K562 (cell line): Measurements from ENCODE around the gene NAE1.

Experiments used
- SP2 ChIP-seq: IDR thresholded peaks from 2 replicates; pipeline ENCODE4 v1.6.1; 2011; ENCODE audit warnings: mild to moderate bottlenecking, low read depth, low read length, moderate library complexity; ENCODE audit not compliant: poor library complexity, severe bottlenecking; ENCODE audit errors: extremely low read depth
- ZFP1 ChIP-seq: fragments of 450-650 bp; formaldehyde crosslinking; IDR thresholded peaks from 2 replicates; pipeline ENCODE4 v1.4.0; 2020; ENCODE audit warnings: mild to moderate bottlenecking, mixed read lengths
- TF ChIP-seq, protein P1 (sequence below): fragments of 450-650 bp; IDR thresholded peaks from 2 replicates; pipeline ENCODE4 v1.6.1; 2016; ENCODE audit warnings: low read depth
- TF ChIP-seq, protein P2 (sequence below), 3 experiments: IDR thresholded peaks in 2 of 3; conservative IDR thresholded peaks in 1 of 3; 2 replicates each; pipeline ENCODE4 v1.5.1; 2011 to 2012; ENCODE audit warnings: low read length in 3 of 3, mild to moderate bottlenecking in 3 of 3, control low read depth in 2 of 3, improper control_type of control experiment in 1 of 3, inconsistent platforms in 1 of 3, low read depth in 1 of 3, mixed read lengths in 1 of 3, moderate library complexity in 1 of 3; ENCODE audit not compliant: insufficient read depth in 2 of 3
- TF ChIP-seq, protein P3 (sequence below): fragments of 250-450 bp; sonication (Bioruptor Pico); IDR thresholded peaks from 2 replicates; pipeline ENCODE4 v1.6.1; 2021; ENCODE audit warnings: mild to moderate bottlenecking

- TF ChIP-seq SP2 = no peak
- TF ChIP-seq, protein P1, sequence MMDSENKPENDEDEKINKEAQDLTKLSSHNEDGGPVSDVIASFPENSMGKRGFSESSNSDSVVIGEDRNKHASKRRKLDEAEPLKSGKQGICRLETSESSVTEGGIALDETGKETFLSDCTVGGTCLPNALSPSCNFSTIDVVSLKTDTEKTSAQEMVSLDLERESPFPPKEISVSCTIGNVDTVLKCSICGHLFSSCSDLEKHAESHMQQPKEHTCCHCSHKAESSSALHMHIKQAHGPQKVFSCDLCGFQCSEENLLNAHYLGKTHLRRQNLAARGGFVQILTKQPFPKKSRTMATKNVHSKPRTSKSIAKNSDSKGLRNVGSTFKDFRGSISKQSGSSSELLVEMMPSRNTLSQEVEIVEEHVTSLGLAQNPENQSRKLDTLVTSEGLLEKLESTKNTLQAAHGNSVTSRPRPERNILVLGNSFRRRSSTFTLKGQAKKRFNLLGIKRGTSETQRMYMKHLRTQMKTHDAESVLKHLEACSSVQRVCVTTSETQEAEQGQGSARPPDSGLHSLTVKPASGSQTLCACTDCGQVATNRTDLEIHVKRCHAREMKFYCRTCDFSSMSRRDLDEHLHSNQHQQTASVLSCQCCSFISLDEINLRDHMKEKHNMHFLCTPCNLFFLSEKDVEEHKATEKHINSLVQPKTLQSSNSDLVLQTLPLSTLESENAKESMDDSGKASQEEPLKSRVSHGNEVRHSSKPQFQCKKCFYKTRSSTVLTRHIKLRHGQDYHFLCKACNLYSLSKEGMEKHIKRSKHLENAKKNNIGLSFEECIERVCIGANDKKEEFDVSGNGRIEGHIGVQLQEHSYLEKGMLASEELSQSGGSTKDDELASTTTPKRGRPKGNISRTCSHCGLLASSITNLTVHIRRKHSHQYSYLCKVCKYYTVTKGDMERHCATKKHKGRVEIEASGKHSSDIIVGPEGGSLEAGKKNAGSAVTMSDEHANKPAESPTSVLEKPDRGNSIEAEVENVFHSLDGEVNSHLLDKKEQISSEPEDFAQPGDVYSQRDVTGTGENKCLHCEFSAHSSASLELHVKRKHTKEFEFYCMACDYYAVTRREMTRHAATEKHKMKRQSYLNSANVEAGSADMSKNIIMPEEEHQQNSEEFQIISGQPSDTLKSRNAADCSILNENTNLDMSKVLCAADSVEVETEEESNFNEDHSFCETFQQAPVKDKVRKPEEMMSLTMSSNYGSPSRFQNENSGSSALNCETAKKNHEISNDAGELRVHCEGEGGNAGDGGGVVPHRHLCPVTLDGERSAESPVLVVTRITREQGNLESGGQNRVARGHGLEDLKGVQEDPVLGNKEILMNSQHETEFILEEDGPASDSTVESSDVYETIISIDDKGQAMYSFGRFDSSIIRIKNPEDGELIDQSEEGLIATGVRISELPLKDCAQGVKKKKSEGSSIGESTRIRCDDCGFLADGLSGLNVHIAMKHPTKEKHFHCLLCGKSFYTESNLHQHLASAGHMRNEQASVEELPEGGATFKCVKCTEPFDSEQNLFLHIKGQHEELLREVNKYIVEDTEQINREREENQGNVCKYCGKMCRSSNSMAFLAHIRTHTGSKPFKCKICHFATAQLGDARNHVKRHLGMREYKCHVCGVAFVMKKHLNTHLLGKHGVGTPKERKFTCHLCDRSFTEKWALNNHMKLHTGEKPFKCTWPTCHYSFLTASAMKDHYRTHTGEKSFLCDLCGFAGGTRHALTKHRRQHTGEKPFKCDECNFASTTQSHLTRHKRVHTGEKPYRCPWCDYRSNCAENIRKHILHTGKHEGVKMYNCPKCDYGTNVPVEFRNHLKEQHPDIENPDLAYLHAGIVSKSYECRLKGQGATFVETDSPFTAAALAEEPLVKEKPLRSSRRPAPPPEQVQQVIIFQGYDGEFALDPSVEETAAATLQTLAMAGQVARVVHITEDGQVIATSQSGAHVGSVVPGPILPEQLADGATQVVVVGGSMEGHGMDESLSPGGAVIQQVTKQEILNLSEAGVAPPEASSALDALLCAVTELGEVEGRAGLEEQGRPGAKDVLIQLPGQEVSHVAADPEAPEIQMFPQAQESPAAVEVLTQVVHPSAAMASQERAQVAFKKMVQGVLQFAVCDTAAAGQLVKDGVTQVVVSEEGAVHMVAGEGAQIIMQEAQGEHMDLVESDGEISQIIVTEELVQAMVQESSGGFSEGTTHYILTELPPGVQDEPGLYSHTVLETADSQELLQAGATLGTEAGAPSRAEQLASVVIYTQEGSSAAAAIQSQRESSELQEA = no peak
- TF ChIP-seq, protein P2, sequence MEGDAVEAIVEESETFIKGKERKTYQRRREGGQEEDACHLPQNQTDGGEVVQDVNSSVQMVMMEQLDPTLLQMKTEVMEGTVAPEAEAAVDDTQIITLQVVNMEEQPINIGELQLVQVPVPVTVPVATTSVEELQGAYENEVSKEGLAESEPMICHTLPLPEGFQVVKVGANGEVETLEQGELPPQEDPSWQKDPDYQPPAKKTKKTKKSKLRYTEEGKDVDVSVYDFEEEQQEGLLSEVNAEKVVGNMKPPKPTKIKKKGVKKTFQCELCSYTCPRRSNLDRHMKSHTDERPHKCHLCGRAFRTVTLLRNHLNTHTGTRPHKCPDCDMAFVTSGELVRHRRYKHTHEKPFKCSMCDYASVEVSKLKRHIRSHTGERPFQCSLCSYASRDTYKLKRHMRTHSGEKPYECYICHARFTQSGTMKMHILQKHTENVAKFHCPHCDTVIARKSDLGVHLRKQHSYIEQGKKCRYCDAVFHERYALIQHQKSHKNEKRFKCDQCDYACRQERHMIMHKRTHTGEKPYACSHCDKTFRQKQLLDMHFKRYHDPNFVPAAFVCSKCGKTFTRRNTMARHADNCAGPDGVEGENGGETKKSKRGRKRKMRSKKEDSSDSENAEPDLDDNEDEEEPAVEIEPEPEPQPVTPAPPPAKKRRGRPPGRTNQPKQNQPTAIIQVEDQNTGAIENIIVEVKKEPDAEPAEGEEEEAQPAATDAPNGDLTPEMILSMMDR (IDR thresholded peaks at IDR 0.05 in 2 of 3, conservative IDR thresholded peaks at IDR 0.05 in 1 of 3; ENCODE audit: insufficient read depth in 2 of 3, low read depth in 1 of 3, low read length in 3 of 3) = peak; percentile 92 to 98 (median 95)
- TF ChIP-seq, protein P3, sequence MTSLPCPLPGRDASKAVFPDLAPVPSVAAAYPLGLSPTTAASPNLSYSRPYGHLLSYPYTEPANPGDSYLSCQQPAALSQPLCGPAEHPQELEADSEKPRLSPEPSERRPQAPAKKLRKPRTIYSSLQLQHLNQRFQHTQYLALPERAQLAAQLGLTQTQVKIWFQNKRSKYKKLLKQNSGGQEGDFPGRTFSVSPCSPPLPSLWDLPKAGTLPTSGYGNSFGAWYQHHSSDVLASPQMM (CRISPR knock-in tag) = no peak
- TF ChIP-seq ZFP1 = no peak
Observed at GRCh38 chr16:66830422-66831404, at the start of gene NAE1.
